Measurements from ENCODE around the gene KRT222. TPM values are rescaled to one million over a fixed set of nuclear protein-coding genes. Genes with fewer than 3 reads are reported as not detected.
A peak's percentile ranks its signal among the peaks of the same experiment; 100 is the strongest.

KRT222 gene
- total RNA-seq, 1 donor from 2014 or later = 3.6 TPM

DNA sequence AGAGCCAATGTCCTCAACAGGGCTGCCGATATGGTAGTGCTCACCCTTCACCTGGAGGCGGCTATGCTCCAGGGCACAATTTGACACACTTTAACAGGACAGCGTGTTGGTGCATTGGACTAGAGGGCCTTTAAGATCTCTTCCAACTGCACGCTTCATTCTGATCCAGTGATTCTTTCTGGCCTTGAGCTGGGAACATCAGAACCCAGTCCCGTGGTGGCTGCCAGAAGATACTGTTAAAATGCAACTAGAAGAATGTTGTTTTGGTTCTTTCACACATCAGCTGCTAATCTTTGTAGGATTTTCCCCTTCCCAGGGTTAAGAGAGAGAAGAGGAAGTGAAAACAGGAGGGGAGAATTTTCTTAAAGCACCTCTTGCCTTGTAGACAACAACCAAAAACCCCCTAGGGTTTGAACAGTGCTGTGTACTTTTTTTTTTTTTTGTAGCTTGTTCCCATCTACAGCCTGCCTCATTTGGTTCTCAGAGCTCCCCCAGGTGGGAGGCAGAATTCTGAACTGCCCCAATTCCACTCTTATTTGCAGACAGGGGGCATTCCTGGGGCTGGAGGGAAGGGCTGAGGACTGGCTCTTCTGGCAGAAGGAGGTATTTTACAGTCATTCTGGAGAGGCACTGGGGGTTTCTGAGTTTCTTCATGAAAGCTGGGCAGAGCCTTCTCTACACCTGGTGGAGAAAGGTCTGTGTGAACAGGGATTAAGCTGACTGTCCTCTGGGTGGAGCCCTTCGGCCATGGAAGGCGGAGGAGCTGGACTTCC lies 49.7 kb downstream of the KRT222 start:
- DNase-seq (ENCODE audit: low spot score) = peak; percentile 65

DNA sequence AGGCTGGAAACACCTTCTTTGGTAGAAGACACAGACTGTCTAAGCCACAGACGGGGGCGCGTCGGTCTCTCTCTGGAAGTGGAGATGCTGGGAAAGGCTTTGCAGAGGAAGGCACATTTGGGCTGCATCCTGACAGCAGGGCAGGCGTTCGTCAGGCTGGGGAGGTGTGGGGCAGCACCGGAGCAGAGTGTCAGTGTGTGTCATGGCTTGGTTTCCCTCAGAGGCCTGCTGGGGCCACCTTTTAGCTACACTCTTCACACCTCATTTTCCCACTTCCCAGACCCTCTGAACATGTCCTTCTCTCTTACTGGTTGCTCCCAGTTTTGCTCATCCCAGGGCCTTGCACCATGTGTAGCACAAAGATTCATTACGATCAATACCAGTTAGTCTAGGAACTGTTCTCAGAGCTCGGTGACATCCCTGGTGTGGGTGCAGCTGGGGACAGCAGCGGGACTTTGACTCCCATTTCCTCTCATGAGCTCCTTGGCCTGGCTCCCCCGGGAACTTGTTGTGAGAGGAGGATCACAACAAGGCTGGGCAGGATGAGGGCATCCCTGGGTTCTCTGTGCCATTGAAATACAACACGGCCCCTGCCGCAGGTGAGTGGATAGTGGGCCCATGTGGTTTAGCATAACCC lies 50.4 kb downstream of the KRT222 start:
- DNase-seq (ENCODE audit: low spot score) = no peak

DNA sequence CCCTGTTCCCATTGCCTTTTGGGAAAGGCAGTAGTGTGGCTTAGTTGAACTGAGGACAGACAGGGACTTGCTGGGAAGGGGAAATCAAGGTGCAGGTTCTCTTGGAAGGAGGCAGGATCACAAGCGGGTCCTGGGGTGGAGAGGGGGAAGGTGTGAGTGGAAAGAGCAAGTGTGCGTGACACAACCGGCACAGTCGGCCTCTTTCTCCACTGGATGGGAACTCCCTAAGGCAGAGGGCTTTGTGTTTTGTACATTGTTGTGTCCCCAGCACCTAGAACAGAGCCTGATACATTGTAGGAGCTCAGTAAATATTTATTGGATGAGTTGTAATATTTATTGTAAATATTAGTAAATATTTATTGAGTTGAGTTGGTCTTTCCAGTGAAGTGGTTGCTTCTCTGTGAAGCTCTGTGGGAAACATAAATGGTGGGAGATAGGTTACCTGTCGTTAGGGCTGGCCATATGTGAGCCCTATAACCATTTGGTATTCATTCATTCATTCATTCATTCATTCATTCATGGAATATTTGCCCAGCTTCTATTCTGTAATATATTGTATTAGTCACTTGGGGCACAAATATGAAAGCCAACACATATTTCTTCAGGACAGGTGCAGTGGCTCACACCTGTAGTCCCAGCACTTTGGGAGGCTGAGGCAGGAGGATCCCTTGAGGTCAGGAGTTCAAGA lies 51.4 kb downstream of the KRT222 start:
- DNase-seq (ENCODE audit: low spot score) = no peak

GRCh38 chr17:40612599-40613244 lies 52.3 kb downstream of the KRT222 start:
- no peak for DNase-seq (ENCODE audit: low spot score)

- no peak for DNase-seq (ENCODE audit: low spot score)
These were observed 53.0 kb downstream of the KRT222 start for GRCh38 chr17:40611840-40612474.

GRCh38 chr17:40610359-40610758 lies 54.6 kb downstream of the KRT222 start:
- DNase-seq (ENCODE audit: low spot score) = no peak

- DNase-seq (ENCODE audit: low spot score) = no peak
These were observed 56.9 kb downstream of the KRT222 start for GRCh38 chr17:40608061-40608581.

DNA sequence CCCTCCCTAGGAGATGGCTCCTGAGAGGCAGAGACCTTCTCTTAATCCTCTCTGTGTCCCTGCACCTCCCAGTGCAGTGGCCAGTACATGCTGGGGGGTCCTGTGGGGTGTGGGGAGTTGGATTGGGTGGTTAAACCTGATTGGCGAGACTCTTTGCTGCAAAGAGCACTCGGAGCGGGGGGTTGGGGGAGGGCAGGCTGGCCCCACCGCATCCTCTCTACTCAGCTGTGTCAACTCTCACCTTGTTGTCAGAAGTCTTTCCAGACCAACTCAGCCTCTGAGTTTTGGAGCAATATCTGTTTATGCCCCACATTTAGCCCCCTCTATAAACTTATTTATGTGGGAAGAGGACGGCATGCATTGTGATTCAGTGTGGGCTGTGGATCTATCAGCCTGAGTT lies 57.3 kb downstream of the KRT222 start:
- DNase-seq (ENCODE audit: low spot score) = no peak

DNA sequence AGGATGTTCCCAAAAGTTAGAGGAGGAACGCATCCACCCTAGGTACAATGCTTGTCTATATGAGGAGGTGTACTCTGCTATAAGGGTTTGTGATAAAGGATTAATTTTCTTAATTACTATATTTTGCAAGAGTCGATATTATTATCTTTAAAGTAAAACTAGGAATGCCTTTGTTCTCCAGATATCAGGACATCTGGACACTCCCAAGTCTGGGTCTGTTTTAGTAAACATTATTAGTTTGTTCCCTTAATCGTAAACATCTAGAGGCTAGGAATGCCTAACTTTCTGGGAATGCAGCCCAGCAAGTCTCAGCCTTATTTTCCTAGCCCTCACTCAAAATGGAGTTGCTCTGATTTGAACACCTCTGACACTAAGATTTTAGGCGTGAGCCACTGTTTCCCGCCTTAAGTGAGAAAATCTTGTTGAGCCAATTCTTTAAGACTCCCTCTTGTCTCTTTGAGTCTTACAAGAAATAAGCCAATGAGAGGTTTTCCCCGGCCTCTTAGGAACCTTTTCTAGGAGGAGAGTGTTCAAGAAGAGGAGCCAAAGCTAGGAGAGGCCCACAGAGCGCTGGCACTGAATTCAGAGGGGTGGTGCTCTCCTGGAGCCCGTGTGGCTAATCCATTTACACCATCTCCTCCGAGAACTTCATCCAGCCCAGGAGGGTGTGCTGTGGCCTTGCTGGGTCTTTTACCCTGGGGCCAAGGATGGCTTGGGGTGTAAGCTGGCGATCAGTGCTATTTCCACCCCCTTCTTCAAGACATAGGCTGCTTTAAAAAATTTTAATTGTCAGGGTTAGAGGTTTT lies 58.2 kb downstream of the KRT222 start:
- DNase-seq (ENCODE audit: low spot score) = no peak

DNA sequence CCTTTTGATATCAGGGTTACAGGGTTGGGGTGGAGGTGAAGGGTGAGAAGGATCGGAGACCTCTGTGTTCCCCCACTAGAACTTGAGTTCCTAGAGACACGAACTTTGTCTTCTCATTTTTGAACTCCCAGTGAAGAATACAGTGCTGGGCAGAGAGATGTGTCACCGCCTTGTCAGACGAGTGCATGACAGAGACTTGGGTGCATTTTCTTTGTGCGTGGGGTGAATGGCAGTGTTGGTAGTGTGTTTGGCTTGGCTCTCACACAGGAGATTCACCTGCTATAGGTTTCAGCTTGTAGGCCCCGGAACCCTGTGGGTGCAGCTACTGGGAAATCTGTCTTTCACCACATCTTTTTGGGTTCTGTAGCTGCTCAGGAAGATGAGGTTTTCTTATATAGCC lies 59.7 kb downstream of the KRT222 start:
- DNase-seq (ENCODE audit: low spot score) = no peak

Other genes starting within 250 kb of the KRT222 start
- 2.9 TPM for gene TOP2A, start 247.3 kb downstream of the KRT222 start, total RNA-seq
- 505 TPM for gene IGFBP4, start 221.7 kb downstream of the KRT222 start, total RNA-seq
- gene TNS4, start 163.6 kb downstream of the KRT222 start, total RNA-seq = 53.1 TPM
- gene CCR7, start 99.7 kb downstream of the KRT222 start, total RNA-seq = 0.57 TPM
- 117 TPM for gene SMARCE1, start 17.4 kb downstream of the KRT222 start, total RNA-seq
- 0.52 TPM for gene KRT24, start 38.6 kb upstream of the KRT222 start, total RNA-seq
- gene KRT25, start 90.2 kb upstream of the KRT222 start, total RNA-seq = not detected
- gene KRT26, start 107.0 kb upstream of the KRT222 start, total RNA-seq = not detected
- 2.0 TPM for gene KRT27, start 117.4 kb upstream of the KRT222 start, total RNA-seq
- gene KRT28, start 134.8 kb upstream of the KRT222 start, total RNA-seq = not detected
- 70.1 TPM for gene KRT10, start 157.4 kb upstream of the KRT222 start, total RNA-seq
- gene KRT12, start 202.0 kb upstream of the KRT222 start, total RNA-seq = not detected
- gene KRT20, start 220.1 kb upstream of the KRT222 start, total RNA-seq = 4.7 TPM

All from ureter (tissue), 1 donor.